GM18867 (cell line): ENCODE results near the gene RNF34.

Experiments used
- ATAC-seq: cut with Tn5 transposase; IDR thresholded peaks from one replicate; pipeline ENCODE4 v1.9.1; 2021; ENCODE audit warnings: mild to moderate bottlenecking, moderate library complexity; ENCODE audit not compliant: unreplicated experiment

RNF34 gene

GRCh38 chr12:121436706-121437105 lies 36.8 kb downstream of the RNF34 start:
- no peak for ATAC-seq

- no peak for ATAC-seq
Observed at GRCh38 chr12:121438905-121439304, 39.0 kb downstream of the RNF34 start.

- no peak for ATAC-seq
Observed at GRCh38 chr12:121439715-121440114, 39.8 kb downstream of the RNF34 start.

- no peak for ATAC-seq
Observed at GRCh38 chr12:121440768-121441167, 40.9 kb downstream of the RNF34 start.

- no peak for ATAC-seq
Observed at GRCh38 chr12:121441555-121441954, 41.6 kb downstream of the RNF34 start.

- no peak for ATAC-seq
Observed at GRCh38 chr12:121442028-121442948, 42.4 kb downstream of the RNF34 start.

- no peak for ATAC-seq
Observed at GRCh38 chr12:121443193-121443870, 43.4 kb downstream of the RNF34 start.

GRCh38 chr12:121443911-121444841 lies 44.3 kb downstream of the RNF34 start:
- ATAC-seq, result no peak

- ATAC-seq, result no peak
Observed at GRCh38 chr12:121444842-121445202, 44.9 kb downstream of the RNF34 start.

GRCh38 chr12:121446750-121447149 lies 46.8 kb downstream of the RNF34 start:
- no peak for ATAC-seq

- ATAC-seq, result no peak
Observed at GRCh38 chr12:121448771-121449315, 48.9 kb downstream of the RNF34 start.

GRCh38 chr12:121451961-121452339 lies 52.0 kb downstream of the RNF34 start:
- ATAC-seq, result no peak

GRCh38 chr12:121452340-121452984 lies 52.5 kb downstream of the RNF34 start:
- ATAC-seq, result no peak

- ATAC-seq, result no peak
Observed at GRCh38 chr12:121452985-121453360, 53.1 kb downstream of the RNF34 start.

GRCh38 chr12:121453629-121454028 lies 53.7 kb downstream of the RNF34 start:
- ATAC-seq, result no peak

GRCh38 chr12:121454921-121455320 lies 55.0 kb downstream of the RNF34 start:
- ATAC-seq, result no peak

GRCh38 chr12:121455766-121456420 lies 56.0 kb downstream of the RNF34 start:
- ATAC-seq, result no peak

- no peak for ATAC-seq
Observed at GRCh38 chr12:121456551-121456950, 56.6 kb downstream of the RNF34 start.

GRCh38 chr12:121461048-121461447 lies 61.1 kb downstream of the RNF34 start:
- no peak for ATAC-seq

- no peak for ATAC-seq
Observed at GRCh38 chr12:121464331-121464730, 64.4 kb downstream of the RNF34 start.
